Caki2 (cell line): ENCODE results near the gene ZFP91. TPM values are rescaled to one million over a fixed set of nuclear protein-coding genes. Genes with fewer than 3 reads are reported as not detected.
A peak's percentile ranks its signal among the peaks of the same experiment; 100 is the strongest.

Experiments used
- DNase-seq: peaks from one replicate; pipeline ENCODE4 v3.0.0-alpha.2; 2015; ENCODE audit warnings: low read depth
- in situ Hi-C: cut with HindIII; loops from 2 replicates; pipeline ENCODE4 v1.10.0; 2016; ENCODE audit warnings: low sequenced_read_pairs, low pct_unique_long_range_greater_than_20kb, mixed read lengths
- total RNA-seq: library from RNA; depleted of rRNA; stranded (reverse); fragments of >200 nt; shearing (Covaris generic); gene quantifications from 2 replicates; pipeline ENCODE4 v1.2.3, GENCODE V29; 2014; ENCODE audit warnings: low replicate concordance

The ZFP91 gene
- total RNA-seq, 1 experiment from 2014 or later, result 26.8 TPM

DNA sequence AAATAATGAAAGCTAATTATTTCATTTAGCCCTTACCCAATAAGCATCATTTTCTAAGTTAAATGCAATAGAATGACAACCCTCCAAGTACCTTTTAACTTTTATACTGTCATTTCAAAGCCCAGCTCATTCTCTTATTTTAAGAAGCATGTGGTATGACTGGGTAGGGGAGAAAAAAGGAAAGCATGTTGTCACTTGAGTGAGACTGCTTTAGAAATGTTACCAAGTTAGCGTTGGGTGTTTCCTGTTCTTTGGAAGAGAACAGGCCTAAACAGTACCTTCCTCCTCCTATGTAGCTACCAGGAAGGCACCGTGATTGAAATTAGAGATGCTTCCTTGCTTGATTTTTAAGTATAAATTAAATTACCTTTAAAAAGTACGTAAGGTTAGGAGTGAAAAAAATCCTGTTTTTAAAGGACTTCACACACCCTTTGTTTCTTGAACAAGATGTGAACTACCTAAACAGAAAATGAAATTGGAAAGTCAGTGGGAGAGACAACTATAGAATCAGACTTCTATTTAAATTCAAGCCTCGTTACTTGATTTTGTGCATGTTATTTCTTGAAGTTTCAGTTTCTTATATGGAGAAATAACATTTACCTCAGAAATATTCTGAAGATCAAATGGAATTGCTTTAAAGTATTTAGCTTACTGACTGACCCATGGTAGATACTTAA, 42.9 kb downstream of the ZFP91 start:
- no peak for DNase-seq
- in situ Hi-C loops, result no loop called here

DNA sequence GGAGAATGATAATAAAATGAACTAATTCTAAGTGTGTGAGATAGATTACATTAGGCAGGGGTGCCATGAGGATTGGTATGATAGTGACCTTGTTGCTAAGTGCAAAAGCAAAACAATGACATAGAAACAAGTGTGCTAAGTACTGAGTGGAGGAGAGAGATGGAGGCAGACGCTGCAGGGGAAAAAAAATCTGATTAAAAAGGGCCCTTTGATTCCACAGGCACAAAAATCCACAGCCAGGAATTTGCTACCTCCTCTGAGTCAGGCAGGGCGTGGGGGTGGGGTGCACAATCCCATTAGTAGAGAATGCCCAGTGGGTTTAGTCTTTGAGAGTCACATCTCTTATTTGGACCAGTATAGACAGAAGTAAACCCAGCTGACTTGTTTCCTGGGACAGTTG, 43.5 kb downstream of the ZFP91 start, which contains the start of gene CNTF:
Gene CNTF (plus strand): TSS at position 322 of the 400 bp plus-strand sequence. CDS start 88 bp downstream, outside the sequence.
- no peak for DNase-seq
- in situ Hi-C loops, result no loop called here

DNA sequence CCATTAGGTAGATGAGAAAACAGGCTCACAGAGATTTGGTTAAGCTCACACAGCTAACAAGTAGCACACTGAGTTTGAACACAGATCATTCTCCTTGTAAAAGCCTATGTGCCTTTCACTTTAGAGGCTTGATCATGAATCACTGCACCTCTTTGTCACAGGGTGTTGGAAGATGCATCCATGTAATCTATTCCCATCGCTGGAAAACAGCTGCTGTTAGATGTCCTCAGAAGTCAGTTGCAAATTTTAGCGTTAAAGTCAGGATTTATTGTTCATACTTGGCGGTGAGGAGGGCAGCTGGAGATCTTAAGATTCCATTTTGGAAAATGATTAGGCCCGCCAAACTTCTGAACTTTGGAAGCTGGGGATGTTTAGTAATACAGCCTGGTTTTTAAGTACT, 46.2 kb downstream of the ZFP91 start:
- in situ Hi-C loops, result no loop called here
- no peak for DNase-seq

DNA sequence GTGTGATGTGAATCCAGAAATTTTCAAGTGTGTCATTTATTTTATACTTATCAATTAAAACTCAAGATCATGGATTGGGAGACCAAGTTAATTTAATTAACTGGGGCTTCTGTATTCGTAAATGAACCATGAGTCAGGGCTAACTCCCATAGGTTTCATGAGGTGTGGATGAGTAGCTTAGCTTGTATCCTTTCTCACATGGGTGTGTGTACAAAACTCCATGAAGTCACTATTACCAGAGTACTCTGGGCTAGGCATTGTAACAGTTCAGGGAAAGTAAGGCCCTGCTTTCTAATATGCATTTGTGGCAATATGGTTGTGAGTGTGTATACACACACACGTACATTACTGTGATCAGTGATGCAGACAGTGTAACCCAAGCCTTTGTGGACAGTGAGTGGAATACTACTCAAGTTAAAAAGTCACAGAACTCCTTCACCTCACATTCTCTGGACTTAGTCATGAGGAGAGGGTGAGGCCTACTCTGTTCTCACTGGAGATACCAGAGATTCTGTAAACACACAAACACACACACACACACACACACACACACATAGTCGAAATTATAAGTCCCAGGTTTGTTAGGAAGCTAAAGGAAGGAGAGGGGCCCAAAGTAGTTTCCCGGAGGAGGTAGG, 47.1 kb downstream of the ZFP91 start:
- peak; percentile 83 for DNase-seq
- in situ Hi-C loops, result no loop called here

DNA sequence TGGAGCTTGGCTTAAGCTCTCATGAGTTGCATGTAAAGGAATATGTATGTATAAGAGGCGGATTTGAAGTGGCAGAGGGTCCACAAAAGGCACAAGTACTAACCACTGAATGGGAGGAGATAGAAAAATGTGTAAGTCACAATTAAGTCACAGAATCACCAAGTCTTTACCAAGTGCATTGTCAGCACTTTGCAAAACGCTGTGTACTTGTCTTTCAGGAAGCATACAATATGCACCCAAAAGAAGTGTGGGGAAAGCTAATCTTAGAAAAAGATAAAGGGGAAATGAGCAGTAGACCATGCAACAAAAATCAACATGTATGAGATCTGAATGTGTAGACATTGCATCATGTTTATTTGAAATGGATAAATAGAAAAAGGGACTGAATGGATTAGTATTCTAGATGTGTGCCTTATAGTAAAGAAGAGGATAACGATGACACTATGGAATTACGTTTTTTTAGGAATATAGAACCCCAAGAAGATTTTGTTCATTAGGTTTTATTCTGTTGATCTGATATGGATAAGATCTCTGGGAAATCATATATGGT, 48.1 kb downstream of the ZFP91 start:
- no peak for DNase-seq
- in situ Hi-C loops, result no loop called here

DNA sequence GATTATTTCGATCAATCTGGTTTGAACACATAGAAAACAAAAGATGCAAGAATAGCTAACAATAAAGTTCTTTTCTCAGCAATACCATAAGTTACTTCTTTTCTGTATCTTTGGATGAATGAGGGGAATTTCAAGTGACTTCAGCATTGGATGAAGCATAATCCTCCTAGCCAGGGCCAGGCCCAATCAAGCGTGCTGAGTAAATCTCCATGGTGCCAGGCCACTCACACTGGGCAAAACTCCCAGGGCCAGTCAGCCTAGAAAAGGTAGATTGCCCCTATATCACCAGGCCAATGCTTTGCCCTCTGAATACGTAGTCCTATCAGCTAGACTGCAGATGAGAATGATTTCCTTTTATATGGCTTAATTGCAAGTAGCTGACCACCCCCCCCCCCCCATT, 49.6 kb downstream of the ZFP91 start:
- peak; percentile 65 for DNase-seq
- in situ Hi-C loops, result no loop called here

DNA sequence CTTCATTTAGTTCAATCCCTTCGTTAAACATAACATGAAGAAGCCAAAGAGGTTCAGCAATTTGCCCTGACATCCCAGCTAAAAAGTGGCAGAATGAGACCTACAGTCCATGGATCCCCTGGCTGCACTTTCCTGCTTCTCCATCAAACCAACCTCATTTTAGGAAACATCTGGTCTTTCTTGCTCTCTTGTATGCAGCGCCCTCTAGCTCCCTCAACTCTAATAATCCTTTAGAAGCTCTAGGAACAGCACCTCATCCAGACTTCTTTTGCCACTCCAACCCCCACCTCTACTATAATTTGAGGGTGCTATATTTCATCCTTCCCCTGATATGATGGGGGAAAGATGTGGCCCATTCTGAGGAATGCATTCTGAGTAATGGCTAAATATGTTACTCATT, 51.0 kb downstream of the ZFP91 start:
- in situ Hi-C loops, result no loop called here
- peak; percentile 28 for DNase-seq

DNA sequence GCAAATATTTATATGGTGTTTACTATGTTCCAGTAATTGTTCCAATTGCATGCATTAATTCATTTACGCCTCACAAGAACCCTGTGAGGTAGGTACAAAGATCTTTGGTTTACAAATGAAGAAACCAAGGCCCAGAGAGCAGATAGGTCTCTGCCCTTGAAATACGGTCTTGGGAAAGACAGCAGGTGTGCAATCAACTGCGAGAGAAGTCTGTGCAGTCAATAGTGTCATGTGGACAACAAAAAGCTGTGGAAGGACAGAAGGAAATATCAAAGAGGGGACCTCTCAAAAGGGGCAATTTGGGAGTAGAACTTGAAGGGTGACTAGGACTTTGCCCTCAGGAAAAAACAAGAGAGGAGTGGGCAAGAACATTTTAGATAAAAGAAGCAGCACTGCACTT, 52.5 kb downstream of the ZFP91 start:
- DNase-seq, result no peak
- in situ Hi-C loops, result no loop called here

DNA sequence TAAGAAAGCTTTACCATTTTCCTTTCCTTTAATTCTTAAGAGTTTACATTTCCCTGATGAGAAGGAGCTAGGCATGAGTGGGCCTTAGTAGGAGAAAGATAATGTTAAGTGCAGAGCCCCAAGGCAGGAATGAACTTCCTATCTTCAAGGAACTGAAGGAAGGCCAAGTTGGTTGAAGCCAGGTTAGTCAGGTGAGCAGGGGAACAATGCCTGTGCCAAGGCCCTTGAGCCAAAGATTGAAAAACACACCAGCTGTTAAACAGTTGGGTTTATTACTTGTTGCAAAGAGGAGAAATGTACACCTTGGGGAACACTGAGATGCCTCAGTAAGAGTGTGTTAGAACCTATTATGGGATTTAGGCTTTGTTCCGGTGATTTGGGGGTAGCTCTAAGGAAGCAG, 53.6 kb downstream of the ZFP91 start:
- in situ Hi-C loops, result no loop called here
- no peak for DNase-seq

DNA sequence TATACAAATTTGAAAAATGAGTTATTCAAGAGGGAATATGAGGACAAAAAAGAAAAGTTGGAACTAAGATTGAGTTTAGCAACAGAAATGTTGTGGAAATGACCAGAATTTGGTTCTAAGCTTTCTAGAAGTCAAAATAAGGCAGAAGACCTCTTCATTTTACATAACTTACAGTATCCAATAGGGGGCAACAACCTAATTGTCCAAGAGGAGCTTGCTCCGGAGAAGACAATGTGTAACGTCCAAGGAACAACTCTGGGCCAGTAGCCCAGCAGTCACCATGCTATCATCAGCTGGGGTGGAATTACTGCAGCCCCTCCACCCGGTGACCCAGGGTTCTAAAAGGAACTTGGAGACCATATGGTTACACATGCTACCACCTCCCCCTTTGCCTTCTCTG, 57.7 kb downstream of the ZFP91 start:
- no peak for DNase-seq
- in situ Hi-C loops, result no loop called here

DNA sequence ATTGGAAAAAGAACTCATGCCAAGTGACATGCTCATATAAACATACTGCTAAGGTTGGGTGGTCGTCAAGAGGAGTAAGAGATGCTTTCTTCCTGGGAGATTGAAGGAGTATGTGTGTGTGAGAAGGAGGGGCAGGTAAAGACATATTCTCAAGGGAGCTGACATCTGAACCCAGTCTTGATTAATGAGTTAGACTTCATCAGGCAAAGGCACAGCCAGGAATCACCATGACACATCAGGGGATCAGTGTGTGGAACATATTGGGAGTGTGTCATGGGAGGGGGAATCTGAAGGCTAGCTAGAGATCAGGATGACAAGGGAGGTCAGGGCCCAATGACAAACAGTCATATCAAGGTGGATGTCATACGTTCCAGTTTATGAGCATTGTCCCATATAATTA, 58.5 kb downstream of the ZFP91 start:
- in situ Hi-C loops, result no loop called here
- DNase-seq, result peak; percentile 25

DNA sequence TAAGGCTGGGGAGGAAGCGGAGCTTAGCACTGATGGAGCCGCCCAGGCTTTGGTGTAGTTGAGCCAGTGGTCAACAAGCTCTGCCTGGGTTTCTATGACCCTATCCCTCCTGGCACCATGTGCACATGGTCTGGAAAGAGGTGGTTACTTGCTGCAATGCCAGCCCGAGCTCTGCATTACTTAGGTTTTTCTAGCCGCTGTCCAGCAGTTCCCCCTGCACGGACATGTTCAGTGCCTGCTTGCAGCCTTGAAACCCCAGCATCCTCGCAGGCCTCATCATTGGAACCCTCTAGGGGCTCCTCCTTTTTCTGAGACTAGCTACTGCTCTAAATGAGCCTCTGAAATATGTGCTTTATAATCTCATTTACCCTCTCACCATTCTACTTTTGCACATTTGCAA, 60.2 kb downstream of the ZFP91 start:
- in situ Hi-C loops, result no loop called here
- no peak for DNase-seq

DNA sequence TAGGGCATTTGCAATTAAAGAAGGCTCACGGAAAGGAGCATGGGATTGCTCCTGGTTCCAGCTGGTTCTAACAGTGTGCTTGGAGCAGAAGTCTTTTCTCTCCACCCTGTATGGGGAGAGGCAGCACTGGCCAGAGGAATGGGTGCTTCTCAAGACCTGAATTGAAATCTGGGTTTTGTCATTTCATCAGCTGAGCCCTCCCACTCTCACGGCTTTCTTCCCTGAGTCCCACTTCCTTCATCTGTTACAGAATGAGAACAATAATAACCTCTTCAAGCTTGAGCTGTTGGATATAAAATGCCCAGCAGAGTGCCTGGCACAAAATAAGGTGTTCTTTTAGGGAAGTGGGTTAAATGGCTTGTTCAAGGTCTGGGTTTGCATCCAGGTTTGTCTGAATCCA, 60.8 kb downstream of the ZFP91 start:
- in situ Hi-C loops, result no loop called here
- no peak for DNase-seq

DNA sequence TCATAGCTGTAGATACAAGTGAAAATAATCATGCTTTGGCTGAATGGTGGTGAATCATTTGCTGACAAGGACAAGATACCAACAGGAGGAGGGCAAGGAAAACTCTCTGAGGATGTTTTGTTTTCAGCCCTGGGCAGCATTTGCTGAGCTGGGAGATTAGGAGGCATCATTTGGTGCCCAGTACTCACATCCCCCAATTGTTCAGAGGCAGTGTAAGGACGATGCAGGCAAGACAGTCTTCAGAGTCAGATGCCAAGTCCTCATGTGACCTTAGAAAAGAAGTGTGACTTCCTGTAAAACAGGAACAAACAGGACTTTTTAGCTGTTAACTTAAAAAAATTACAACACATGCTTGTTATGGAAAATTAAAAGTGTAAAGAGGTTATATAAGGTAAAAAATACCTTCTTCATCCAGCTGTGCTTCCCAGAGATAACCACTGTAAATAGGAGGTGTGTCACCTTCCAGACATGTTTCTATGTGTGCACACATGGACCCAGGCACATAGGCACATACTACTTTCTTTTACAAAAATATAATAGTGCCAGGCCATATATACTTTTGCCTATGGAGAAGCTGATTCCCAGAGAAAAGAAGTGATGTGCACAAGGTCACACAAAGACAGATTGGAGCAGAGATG, 61.6 kb downstream of the ZFP91 start:
- in situ Hi-C loops, result no loop called here
- no peak for DNase-seq

DNA sequence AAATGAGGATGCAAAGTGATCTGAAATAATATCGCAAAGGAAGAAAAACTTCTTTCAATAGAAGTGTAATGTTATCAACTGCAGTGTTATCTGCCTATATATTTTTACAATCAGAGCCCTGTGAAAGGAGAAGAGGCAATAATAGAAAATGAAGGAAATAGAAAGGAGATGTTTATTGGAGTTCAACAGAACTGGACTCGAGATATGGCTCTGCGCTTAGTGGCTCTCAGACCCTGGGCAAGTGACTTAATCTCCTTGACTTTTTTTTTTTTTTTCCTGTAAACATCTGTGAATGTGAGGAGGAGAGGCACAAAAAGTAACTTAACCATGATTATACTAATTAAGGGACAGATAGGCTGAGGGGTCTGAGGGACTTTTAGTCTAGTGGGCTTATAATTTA, 62.5 kb downstream of the ZFP91 start:
- DNase-seq, result no peak
- in situ Hi-C loops, result no loop called here

DNA sequence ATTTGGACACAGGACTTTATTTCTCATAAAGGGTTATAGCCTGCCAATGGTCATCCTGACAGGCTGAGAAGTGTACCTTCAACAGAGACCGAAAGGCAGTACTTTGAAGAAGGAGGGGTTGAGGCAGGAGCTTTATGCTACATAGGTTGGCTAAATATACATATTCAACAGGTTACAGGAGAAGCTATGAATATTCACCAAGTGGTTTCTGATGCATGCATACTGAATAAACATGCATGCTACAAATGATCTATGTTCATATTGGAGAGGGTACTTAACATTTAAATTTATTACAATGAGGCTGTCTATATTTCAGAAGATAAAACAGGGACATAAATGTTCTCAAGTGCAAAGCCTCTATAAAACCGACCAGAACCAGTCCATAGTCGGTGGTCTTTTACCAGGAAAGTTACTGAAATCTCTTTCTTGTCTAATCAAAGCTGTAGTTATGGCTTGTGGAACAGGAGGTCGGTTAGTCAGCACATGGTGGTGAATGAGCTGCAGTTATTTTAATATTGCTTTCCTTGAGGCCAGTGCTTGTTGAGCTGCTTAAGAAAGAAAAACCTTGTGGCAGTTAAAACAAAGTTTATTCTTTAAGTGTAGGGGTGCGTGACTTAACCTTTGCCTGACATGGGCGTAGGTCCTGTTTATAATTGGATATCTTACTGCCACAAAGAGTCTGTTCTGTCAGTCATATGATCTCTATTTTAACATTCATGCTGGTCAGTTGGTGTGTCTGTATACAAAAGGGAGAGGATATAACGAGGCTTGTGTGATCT, 63.1 kb downstream of the ZFP91 start:
- peak; percentile 33 for DNase-seq

DNA sequence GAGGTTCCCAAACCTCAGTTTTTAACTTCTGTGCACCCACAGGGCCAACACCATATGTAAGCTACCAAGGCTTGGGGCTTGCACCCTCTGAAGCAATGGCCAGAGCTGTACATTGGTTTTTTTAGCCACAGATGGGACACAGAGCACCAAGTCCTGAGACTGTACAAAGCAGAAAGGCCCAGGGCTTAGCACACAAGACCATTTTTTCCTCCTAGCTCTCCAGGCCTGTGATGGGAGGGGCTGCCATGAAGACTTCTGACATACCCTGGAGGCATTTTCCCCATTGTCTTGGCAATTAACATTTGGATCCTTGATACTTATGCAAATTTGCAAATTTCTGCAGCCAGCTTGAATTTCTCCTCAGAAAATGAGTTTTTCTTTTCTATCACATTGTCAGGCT, 67.0 kb downstream of the ZFP91 start:
- no peak for DNase-seq
- in situ Hi-C loops, result no loop called here

More for the DNA sequence above, 63.1 kb downstream of the ZFP91 start:
- in situ Hi-C loops, result no loop called here

DNA sequence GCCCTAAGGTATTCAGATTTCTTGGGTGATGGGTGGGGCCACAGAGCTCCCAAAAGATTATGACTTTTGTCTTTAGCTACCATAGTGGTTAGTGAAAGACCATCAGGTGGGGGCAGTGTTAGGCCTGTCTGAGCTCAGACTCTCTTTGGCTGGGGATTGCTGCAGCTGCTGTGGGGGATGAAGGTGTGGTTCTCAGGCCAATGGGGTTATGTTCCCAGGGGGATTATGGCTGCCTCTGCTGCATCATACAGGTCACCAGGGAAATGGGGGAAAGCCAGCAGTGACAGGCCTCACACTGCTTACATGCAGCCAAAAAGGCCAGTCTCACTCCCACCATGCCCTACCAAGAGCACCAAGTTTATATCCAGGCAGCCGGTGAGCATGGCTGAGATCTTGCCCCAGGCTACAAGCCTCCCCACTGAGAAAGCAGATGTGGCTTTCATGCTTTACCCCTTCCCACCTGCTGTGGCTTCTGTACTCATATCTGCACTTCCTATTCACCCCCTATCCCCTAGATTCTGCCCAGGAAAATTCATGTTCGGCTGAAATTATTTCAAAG, 68.4 kb downstream of the ZFP91 start:
- no peak for DNase-seq
- in situ Hi-C loops, result no loop called here
